CD4-positive, CD25-positive, alpha-beta regulatory T cell (primary cell): Measurements from ENCODE around the gene PDE6C. TPM values are rescaled to one million over a fixed set of nuclear protein-coding genes. Genes with fewer than 3 reads are reported as not detected.

Experiments
- ATAC-seq, 2 donors: fragments of 150-1000 bp; cut with Tn5 transposase; one replicate each; pipeline ENCODE4 v1.10.0; 2021; ENCODE audit warnings: low read depth in 2 of 2, moderate number of reproducible peaks in 2 of 2, moderate library complexity in 1 of 2
- DNase-seq, 3 donors: peaks; one replicate each; pipeline versions ENCODE4 v3.0.0 to v3.0.0-alpha.2; 2012 to 2022; ENCODE audit warnings: mixed read lengths in 1 of 3
- H3K27ac ChIP-seq: one replicate; pipeline ENCODE4 v1.7.0; 2013; ENCODE audit warnings: mild to moderate bottlenecking, low read length; ENCODE audit not compliant: insufficient read depth, poor library complexity, severe bottlenecking
- H3K27me3 ChIP-seq: one replicate; pipeline ENCODE4 v1.7.0; 2013; ENCODE audit warnings: low read length; ENCODE audit not compliant: control insufficient read depth, insufficient read depth
- H3K36me3 ChIP-seq: one replicate; pipeline ENCODE4 v1.7.0; 2013; ENCODE audit warnings: mild to moderate bottlenecking, low read length, moderate library complexity; ENCODE audit not compliant: control insufficient read depth, insufficient read depth
- H3K4me1 ChIP-seq: 2 replicates; pipeline ENCODE4 v1.7.0; 2013; ENCODE audit warnings: mild to moderate bottlenecking, low read length; ENCODE audit not compliant: insufficient read depth, control insufficient read depth, poor library complexity, severe bottlenecking
- H3K4me3 ChIP-seq: one replicate; pipeline ENCODE4 v1.7.0; 2013; ENCODE audit warnings: low read depth, mild to moderate bottlenecking, low read length, moderate library complexity
- H3K9me3 ChIP-seq, 2 experiments: 1 replicate in 1 of 2; 2 replicates in 1 of 2; pipeline ENCODE4 v1.7.0; 2013; ENCODE audit warnings: low read length in 2 of 2, mild to moderate bottlenecking in 1 of 2, moderate library complexity in 1 of 2; ENCODE audit not compliant: control insufficient read depth in 2 of 2
- H3K27ac Mint-ChIP-seq, 3 donors: one replicate each; pipeline ENCODE4 v1.8.0; 2020 to 2022; ENCODE audit warnings: mild to moderate bottlenecking in 3 of 3, mixed read lengths in 3 of 3, moderate library complexity in 2 of 3
- H3K27me3 Mint-ChIP-seq: one replicate; pipeline ENCODE4 v1.8.0; 2022; ENCODE audit warnings: mild to moderate bottlenecking, mixed read lengths
- H3K36me3 Mint-ChIP-seq: one replicate; pipeline ENCODE4 v1.8.0; 2020; ENCODE audit warnings: mixed read lengths
- H3K4me1 Mint-ChIP-seq, 4 donors: one replicate each; pipeline ENCODE4 v1.8.0; 2020 to 2022; ENCODE audit warnings: mixed read lengths in 4 of 4, mild to moderate bottlenecking in 1 of 4
- H3K4me3 Mint-ChIP-seq, 4 donors: one replicate each; pipeline ENCODE4 v1.8.0; 2020 to 2022; ENCODE audit warnings: mild to moderate bottlenecking in 4 of 4, mixed read lengths in 4 of 4, moderate library complexity in 3 of 4
- H3K9me3 Mint-ChIP-seq, 7 donors: one replicate each; pipeline ENCODE4 v1.8.0; 2020 to 2022; ENCODE audit warnings: mixed read lengths in 7 of 7, mild to moderate bottlenecking in 3 of 7, moderate library complexity in 2 of 7
- polyA plus RNA-seq, 4 donors: library from polyadenylated mRNA; unstranded; fragments of 300-500 nt; fragmentation: Illumina TruSeq; gene quantifications; one replicate each; pipeline ENCODE4 v1.2.3, GENCODE V29; 2021
- total RNA-seq: library from RNA; stranded (reverse); gene quantifications from one replicate; pipeline ENCODE4 v1.2.3, GENCODE V29; 2022

Gene PDE6C
- total and polyA plus RNA-seq, 5 donors from 2014 or later: not detected

DNA sequence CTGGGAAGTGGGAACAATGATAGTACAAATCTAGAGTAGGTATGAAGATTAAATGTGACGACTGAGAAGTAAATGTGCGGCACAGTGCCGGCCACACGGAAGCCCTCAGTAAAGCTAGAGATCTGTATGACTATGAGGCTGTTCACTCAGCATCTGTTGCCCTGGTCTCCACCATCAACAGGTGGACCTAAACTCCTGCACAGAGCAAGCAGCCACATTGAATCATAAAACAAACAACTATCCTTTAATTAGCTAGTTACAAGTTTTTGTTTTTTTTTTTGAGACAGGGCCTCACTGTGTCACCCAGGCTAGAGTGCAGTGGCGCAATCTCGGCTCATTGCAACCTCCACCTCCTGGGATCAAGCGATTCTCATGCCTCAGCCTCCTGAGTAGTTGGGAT lies 27.9 kb upstream of the PDE6C start:
- DNase-seq: no peak
- Histone ChIP-seq H3K27me3 (no peaks in the 10 kb centered on the region), H3K36me3 (no peaks in the 10 kb centered on the region), H3K4me3 (no peak overlapping the region), H3K4me1 (no peaks in the 10 kb centered on the region), H3K9me3 (peaks cover 2 to 7% of the 10 kb centered on the region in 2 experiments), H3K27ac (no peak overlapping the region)
- Mint-ChIP-seq H3K27ac (no peak overlapping the region), H3K4me1 (no peaks in the 10 kb centered on the region), H3K27me3 (peaks cover 8% of the 10 kb centered on the region), H3K36me3 (no peaks in the 10 kb centered on the region), H3K4me3 (no peak overlapping the region), H3K9me3 (peaks cover 0 to 7% (median 3%) of the 10 kb centered on the region in 7 donors)
- ATAC-seq: no peak

DNA sequence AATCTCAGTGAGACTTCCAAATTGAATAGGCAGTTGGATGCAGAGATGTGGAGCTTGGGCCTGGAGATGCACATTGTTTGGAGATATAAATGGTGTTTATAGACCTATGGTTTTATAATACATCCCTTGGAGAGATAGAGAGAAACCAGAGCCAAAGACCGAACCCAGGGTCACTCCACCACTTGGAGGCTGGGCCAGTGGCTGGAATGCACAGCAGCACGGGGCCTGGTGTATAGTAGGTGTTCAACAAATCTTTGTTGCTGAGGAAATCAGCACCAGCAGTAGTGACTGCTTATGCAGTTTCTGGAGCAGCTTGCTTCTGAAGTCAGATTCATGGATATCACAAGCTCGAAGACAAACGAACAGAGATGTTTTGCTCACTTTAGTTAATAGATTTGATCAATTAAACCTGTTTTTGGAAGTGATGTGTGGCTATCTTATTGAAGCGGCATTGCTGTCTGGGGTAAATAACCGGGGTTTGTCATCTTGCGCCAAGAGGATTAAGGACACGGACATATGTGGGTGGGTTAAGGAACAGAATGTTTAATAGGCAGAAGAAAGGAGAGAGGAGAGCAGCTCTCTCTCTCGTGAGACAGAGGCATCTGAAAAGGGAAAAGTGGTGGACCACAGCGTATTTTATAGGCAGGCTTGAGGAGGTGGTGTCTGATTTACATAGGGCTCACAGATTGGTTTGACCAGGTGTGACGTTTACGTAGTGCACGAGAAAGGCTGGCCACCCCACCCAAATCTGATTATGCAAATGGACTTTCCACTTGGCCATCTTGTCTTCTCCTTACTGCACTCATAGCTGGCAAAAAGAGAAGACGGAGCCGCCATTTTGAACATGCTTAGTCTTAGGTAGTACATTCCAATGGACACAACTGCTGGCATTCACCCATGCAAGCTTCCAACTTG lies 22.4 kb upstream of the PDE6C start:
- H3K9me3 Mint-ChIP-seq: no peaks in the 10 kb centered on the region
- H3K36me3 Mint-ChIP-seq: no peaks in the 10 kb centered on the region
- H3K4me1 Mint-ChIP-seq: no peaks in the 10 kb centered on the region
- no peaks in the 10 kb centered on the region for H3K9me3 ChIP-seq
- H3K27me3 ChIP-seq: no peaks in the 10 kb centered on the region
- DNase-seq (no peak), ATAC-seq (no peak)
- no peaks in the 10 kb centered on the region for H3K4me1 ChIP-seq
- H3K4me3 ChIP-seq: no peak overlapping the region
- H3K36me3 ChIP-seq: no peaks in the 10 kb centered on the region
- H3K27ac Mint-ChIP-seq: no peak overlapping the region
- H3K27me3 Mint-ChIP-seq: peaks cover 17% of the 10 kb centered on the region
- no peak overlapping the region for H3K27ac ChIP-seq
- H3K4me3 Mint-ChIP-seq: no peak overlapping the region

DNA sequence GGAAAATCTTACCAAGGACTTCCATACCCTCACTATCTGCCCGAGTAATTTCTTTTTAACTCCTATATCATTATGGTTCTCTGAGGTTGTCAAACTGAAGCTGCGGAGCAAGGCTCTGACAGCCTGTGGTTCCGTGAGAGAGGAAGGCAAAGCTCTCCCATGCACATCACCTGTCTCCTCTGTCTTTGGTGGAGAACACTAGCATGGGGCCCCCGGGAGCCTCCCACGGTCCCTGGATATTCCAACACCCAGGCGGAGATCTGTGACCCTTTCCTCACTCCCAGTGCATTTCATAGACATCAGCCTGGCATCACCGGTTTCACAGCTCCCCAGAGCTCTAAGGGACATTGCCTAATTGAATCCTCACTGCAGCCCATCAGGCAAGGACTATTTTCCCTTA lies 21.7 kb upstream of the PDE6C start:
- no peaks in the 10 kb centered on the region for H3K36me3 ChIP-seq
- H3K27ac Mint-ChIP-seq: no peak overlapping the region
- no peaks in the 10 kb centered on the region for H3K36me3 Mint-ChIP-seq
- no peak overlapping the region for H3K4me3 ChIP-seq
- H3K27me3 Mint-ChIP-seq: peaks cover 17% of the 10 kb centered on the region
- DNase-seq (no peak), ATAC-seq (no peak)
- H3K4me3 Mint-ChIP-seq: no peak overlapping the region
- no peak overlapping the region for H3K27ac ChIP-seq
- H3K9me3 Mint-ChIP-seq: no peaks in the 10 kb centered on the region
- H3K9me3 ChIP-seq: no peaks in the 10 kb centered on the region
- H3K4me1 ChIP-seq: no peaks in the 10 kb centered on the region
- H3K4me1 Mint-ChIP-seq: no peaks in the 10 kb centered on the region
- H3K27me3 ChIP-seq: no peaks in the 10 kb centered on the region

DNA sequence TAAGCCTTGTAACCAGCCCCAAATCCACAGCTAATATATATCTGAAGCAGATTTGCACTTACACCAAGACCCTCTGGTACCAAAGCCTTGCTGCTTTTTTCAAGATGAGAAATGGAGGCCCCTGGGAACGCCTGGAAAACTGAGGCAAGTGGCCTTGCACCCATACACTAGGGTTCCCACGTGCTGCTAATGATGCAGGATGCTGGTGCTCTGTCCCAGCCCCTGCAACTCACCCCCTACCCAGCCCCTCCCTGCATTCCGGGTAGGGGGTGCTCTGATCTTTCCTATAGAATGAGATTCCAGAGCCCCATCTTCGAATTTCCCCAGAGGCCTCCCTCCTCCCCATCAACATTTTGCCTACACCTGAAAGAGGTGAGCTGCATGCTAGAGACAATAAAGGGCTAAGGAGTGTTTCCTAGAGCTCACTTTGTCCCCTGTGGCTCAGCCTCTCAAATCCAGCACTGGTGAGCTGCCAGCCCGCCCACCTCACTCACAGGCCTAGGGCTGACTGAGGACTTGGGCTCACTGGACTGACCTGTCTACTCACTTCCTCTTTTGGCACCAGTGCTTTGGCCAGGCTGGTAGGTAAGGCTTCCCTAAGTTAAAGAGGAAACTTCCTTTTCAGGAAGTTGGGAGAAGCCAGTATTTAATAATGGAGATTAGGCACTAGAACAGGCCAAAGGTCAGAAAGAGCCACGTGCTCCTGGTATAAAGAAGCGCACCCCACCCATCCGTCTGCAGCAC lies 21.1 kb upstream of the PDE6C start:
- ATAC-seq (no peak), DNase-seq (no peak)
- Mint-ChIP-seq H3K9me3 (no peaks in the 10 kb centered on the region), H3K36me3 (no peaks in the 10 kb centered on the region), H3K27ac (no peak overlapping the region), H3K27me3 (peaks cover 16% of the 10 kb centered on the region), H3K4me3 (no peak overlapping the region), H3K4me1 (no peaks in the 10 kb centered on the region)
- H3K9me3 ChIP-seq: no peaks in the 10 kb centered on the region
- no peak overlapping the region for H3K27ac ChIP-seq
- no peak overlapping the region for H3K4me3 ChIP-seq
- no peaks in the 10 kb centered on the region for H3K4me1 ChIP-seq
- no peaks in the 10 kb centered on the region for H3K27me3 ChIP-seq
- no peaks in the 10 kb centered on the region for H3K36me3 ChIP-seq

DNA sequence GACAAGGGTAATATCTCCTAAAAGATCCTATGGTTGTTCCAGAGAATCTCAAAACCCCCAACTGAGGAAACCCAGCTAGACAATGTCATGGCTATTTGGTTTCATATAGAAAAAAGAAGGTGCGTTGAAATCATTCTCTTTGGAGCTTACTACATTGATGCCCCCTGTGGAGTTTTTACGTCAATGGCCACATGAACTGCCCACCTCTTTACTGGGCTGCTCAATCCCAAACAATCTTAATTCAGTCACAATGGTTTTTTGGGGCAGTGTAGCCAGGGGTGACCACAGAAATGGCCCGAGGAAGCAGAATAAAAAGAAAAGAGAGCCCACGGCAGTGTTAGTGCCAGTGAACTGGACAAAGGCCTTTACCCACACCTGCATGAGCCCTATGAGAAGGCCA lies 19.1 kb upstream of the PDE6C start:
- Mint-ChIP-seq H3K27ac (no peak overlapping the region), H3K27me3 (peaks cover 23% of the 10 kb centered on the region), H3K4me1 (no peaks in the 10 kb centered on the region), H3K9me3 (no peaks in the 10 kb centered on the region), H3K4me3 (no peak overlapping the region), H3K36me3 (no peaks in the 10 kb centered on the region)
- DNase-seq (no peak), ATAC-seq (no peak)
- Histone ChIP-seq H3K27me3 (no peaks in the 10 kb centered on the region), H3K4me1 (no peaks in the 10 kb centered on the region), H3K4me3 (no peak overlapping the region), H3K9me3 (no peaks in the 10 kb centered on the region), H3K36me3 (no peaks in the 10 kb centered on the region), H3K27ac (no peak overlapping the region)

DNA sequence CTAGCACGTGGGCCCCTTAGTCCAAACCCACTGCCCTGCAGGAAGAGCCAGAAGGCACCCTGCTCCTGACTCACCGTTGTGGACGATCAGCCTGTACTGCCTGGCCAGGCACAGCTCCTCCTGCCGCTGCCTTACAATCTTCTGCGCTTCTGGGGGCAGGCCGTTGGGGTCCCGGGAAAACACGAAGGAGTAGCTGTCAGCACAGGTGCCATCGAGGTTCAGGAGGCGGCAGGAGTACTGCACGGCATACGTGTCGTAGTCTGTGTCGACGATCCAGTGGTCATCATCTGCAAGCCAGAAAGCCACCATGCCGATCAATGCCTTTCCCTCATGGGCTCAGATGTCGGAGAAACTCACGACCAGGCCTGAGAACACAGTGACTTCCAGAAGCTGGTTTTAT lies 18.6 kb upstream of the PDE6C start:
- Histone ChIP-seq H3K27me3 (no peaks in the 10 kb centered on the region), H3K4me3 (no peak overlapping the region), H3K36me3 (no peaks in the 10 kb centered on the region), H3K9me3 (no peaks in the 10 kb centered on the region), H3K27ac (no peak overlapping the region), H3K4me1 (no peaks in the 10 kb centered on the region)
- Mint-ChIP-seq H3K27me3 (peaks cover 25% of the 10 kb centered on the region), H3K4me1 (no peaks in the 10 kb centered on the region), H3K36me3 (no peaks in the 10 kb centered on the region), H3K27ac (no peak overlapping the region), H3K4me3 (no peak overlapping the region), H3K9me3 (no peaks in the 10 kb centered on the region)
- DNase-seq (no peak), ATAC-seq (no peak)

DNA sequence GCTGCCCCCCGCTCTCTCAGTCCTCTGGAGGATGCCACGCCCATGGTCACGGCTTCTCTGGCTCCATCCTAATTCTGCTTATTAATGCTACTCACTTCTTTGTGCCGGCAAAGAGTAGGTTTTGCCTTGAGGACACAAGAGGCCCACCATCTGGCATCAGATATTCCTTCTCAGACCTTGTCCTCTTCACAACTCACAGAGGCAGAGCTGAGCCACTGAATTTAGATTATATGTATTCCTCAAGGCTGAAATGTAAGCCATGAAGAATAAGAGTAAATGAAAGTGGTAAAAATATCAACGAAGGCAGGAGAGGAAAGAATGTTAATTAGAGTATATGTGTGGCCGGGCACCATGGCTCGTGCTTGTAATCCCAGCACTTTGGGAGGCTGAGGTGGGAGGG lies 17.8 kb upstream of the PDE6C start:
- ATAC-seq: no peak
- H3K4me1 Mint-ChIP-seq: no peaks in the 10 kb centered on the region
- Histone ChIP-seq H3K36me3 (no peaks in the 10 kb centered on the region), H3K4me3 (no peak overlapping the region), H3K27ac (no peak overlapping the region), H3K4me1 (no peaks in the 10 kb centered on the region), H3K27me3 (no peaks in the 10 kb centered on the region), H3K9me3 (no peaks in the 10 kb centered on the region)
- no peaks in the 10 kb centered on the region for H3K36me3 Mint-ChIP-seq
- H3K27me3 Mint-ChIP-seq: peaks cover 27% of the 10 kb centered on the region
- H3K9me3 Mint-ChIP-seq: no peaks in the 10 kb centered on the region
- H3K27ac Mint-ChIP-seq: no peak overlapping the region
- no peak for DNase-seq
- H3K4me3 Mint-ChIP-seq: no peak overlapping the region
